Measurements from ENCODE around the gene L3MBTL1. TPM values are rescaled to one million over a fixed set of nuclear protein-coding genes. Genes with fewer than 3 reads are reported as not detected.

Gene L3MBTL1
- total RNA-seq, 1 donor: 7.8 TPM

DNA sequence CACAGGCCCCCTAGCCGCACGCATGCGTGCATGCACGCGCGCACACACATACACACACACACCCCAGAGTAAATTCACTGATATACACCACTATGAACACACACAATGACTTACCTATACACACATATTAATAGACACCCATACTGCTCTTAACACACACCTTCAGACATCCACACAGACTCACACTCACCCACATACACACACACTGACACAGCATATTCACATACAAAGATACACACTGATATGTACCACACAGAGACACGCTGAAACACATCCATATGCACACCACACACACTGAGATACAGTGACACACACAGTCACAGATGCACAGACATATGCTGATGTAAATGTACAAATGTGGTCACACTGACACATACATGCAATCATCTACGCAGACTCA lies 57.0 kb downstream of the L3MBTL1 start:
- TF ChIP-seq, protein P1, sequence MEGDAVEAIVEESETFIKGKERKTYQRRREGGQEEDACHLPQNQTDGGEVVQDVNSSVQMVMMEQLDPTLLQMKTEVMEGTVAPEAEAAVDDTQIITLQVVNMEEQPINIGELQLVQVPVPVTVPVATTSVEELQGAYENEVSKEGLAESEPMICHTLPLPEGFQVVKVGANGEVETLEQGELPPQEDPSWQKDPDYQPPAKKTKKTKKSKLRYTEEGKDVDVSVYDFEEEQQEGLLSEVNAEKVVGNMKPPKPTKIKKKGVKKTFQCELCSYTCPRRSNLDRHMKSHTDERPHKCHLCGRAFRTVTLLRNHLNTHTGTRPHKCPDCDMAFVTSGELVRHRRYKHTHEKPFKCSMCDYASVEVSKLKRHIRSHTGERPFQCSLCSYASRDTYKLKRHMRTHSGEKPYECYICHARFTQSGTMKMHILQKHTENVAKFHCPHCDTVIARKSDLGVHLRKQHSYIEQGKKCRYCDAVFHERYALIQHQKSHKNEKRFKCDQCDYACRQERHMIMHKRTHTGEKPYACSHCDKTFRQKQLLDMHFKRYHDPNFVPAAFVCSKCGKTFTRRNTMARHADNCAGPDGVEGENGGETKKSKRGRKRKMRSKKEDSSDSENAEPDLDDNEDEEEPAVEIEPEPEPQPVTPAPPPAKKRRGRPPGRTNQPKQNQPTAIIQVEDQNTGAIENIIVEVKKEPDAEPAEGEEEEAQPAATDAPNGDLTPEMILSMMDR (IDR thresholded peaks at IDR 0.05; ENCODE audit: insufficient read depth, low read depth, low read length): no peak
- no peak overlapping the region for H3K4me3 ChIP-seq (ENCODE audit: low read depth, low read length)
- DNase-seq (ENCODE audit: low read depth): no peak

DNA sequence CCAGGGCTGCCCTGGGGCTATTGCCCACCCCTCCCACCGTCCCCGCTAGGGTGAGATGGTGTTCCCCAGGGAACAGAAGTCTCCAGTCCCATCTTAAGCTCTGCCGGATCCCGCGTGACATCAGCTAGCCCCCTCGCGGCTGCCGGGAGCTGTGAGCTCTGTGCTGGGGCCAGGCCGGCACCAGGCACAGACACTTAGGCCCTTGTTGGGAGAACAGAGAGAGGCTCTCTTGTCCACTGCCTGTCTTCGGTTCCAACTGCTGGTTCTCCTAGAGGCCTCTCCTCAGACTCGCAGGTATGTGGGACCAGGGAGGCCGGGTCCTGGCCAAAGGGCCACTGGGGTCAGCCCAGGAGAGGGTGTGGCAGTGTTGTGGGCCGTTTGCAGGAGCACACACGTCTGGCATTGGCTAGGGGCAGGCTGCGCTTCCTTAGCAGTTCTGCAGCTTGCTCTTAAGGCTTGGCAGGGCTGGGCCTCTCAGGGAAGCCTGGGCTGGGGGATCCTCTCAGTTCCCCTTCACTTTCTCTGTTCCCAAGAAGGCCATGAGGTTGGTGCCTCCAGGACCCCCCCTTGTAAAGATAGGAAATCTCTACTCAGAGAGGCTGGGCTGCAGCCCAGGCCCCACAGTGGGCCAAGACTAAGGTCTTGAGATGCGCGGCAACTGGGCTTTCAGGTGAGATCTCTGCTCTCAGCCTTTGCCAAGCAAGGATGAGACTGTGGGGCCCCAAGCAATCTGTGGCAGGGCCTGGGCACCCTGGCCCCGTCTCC lies 57.7 kb downstream of the L3MBTL1 start:
- DNase-seq (ENCODE audit: low read depth): no peak
- TF ChIP-seq, protein P1 (IDR thresholded peaks at IDR 0.05; ENCODE audit: insufficient read depth, low read depth, low read length): no peak
- H3K4me3 ChIP-seq (ENCODE audit: low read depth, low read length): no peak overlapping the region

DNA sequence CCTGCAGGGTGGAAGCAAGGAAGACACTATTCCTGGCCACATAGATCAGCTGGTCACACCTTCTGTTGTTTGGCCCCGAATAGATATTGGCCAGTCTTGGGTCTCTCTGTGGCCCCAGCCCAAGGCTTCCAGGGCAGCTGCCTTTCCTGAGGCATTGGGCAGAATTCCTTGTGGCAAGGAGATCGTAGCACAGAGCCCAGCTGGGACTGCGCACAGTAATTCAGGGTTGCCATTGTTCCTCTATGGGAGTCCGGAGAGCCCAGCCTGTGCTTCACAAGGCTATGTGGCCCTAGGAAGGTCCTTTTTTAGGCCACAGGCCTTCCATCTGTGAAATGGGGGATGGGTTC lies 58.2 kb downstream of the L3MBTL1 start:
- DNase-seq (ENCODE audit: low read depth): no peak
- H3K4me3 ChIP-seq (ENCODE audit: low read depth, low read length): no peak overlapping the region
- TF ChIP-seq, protein P1 (IDR thresholded peaks at IDR 0.05; ENCODE audit: insufficient read depth, low read depth, low read length): no peak

DNA sequence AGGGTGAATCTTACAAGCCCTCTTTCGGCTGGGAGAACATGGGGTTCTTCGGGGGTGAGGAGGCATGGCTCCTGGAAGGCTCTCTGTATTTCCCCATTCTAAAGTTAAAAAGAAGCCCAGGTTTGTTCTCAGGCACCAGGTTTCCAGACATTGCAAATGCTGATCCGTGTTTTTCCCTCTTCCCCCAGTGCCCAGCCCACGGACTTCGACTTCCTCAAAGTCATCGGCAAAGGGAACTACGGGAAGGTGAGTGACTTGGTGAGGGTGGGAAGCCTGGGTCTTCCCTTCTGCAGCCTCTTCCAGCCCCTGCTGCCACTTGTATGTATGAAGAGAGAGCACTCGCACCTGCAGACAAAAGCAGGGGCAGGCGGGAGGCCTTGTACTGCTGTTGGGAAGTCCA lies 60.0 kb downstream of the L3MBTL1 start:
- no peak overlapping the region for H3K4me3 ChIP-seq (ENCODE audit: low read depth, low read length)
- no peak for DNase-seq (ENCODE audit: low read depth)
- TF ChIP-seq, protein P1 (IDR thresholded peaks at IDR 0.05; ENCODE audit: insufficient read depth, low read depth, low read length): no peak

DNA sequence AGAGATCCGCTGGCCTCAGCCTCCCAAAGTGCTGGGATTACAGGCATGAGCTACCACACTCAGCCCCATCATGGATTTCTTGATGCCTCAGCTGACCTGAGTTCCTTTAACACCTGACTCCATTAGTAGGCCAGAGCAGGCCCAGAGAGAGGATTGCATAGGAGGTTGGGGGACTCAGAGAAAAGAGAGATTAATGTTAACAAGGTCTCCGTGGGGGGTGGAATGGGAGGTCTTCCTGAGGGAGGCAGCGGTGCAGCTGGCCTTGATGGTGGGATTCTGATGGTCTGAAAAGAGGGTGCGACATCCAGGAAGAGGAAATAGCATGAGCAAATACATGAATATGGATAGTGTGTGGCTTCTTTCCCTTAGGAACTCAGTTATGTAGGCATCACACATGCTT lies 61.2 kb downstream of the L3MBTL1 start:
- TF ChIP-seq, protein P1 (IDR thresholded peaks at IDR 0.05; ENCODE audit: insufficient read depth, low read depth, low read length): no peak
- H3K4me3 ChIP-seq (ENCODE audit: low read depth, low read length): no peak overlapping the region
- no peak for DNase-seq (ENCODE audit: low read depth)

DNA sequence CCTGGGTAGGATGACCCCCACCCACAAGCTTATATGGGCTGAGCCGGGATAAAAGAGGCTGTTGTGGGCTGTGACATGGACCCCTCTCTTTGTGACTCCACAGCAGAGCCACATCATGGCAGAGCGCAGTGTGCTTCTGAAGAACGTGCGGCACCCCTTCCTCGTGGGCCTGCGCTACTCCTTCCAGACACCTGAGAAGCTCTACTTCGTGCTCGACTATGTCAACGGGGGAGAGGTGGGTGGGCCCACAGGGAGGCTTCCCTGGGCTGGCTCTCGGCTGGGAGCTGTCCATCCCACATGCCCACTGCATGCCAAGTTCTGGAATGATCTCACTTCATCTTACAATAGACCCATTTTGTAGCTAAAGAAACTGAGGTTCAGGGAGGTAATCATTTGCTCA lies 61.8 kb downstream of the L3MBTL1 start:
- TF ChIP-seq, protein P1 (IDR thresholded peaks at IDR 0.05; ENCODE audit: insufficient read depth, low read depth, low read length): no peak
- no peak for DNase-seq (ENCODE audit: low read depth)

GRCh38 chr20:43570496-43570895 lies 63.0 kb downstream of the L3MBTL1 start:
- DNase-seq (ENCODE audit: low read depth): no peak
- TF ChIP-seq, protein P1 (IDR thresholded peaks at IDR 0.05; ENCODE audit: insufficient read depth, low read depth, low read length): no peak
- no peak overlapping the region for H3K4me3 ChIP-seq (ENCODE audit: low read depth, low read length)

More for the DNA sequence above, 61.8 kb downstream of the L3MBTL1 start:
- no peak overlapping the region for H3K4me3 ChIP-seq (ENCODE audit: low read depth, low read length)
